HEK293T (cell line): Measurements from ENCODE around the gene SPECC1L.
A peak's percentile ranks its signal among the peaks of the same experiment; 100 is the strongest.

Source experiments
- CTCF ChIA-PET: fragments of 350-600 bp; formaldehyde crosslinking; extraction: SDS; loops from one replicate; lab custom pipeline; 2021; ENCODE audit warnings: antibody characterized with exemption, inconsistent platforms; lab: Yijun Ruan, JAX
- POLR2A ChIA-PET: fragments of 350-600 bp; formaldehyde crosslinking; extraction: SDS; loops from one replicate; lab custom pipeline; 2020; ENCODE audit warnings: antibody characterized with exemption, inconsistent platforms; lab: Yijun Ruan, JAX
- DNase-seq: peaks from one replicate; pipeline ENCODE4 v3.0.0; 2012; ENCODE audit warnings: mixed read lengths; ENCODE audit errors: extremely low spot score
- ARNT ChIP-seq: fragments of 450-650 bp; IDR thresholded peaks from 2 replicates; pipeline ENCODE4 v1.6.1; 2017; ENCODE audit warnings: mild to moderate bottlenecking
- BHLHE40 ChIP-seq: fragments of 450-650 bp; IDR thresholded peaks from 2 replicates; pipeline ENCODE4 v1.6.1; 2016; ENCODE audit warnings: mild to moderate bottlenecking, moderate library complexity, borderline replicate concordance
- CTBP1 ChIP-seq: fragments of 450-650 bp; IDR thresholded peaks from 2 replicates; pipeline ENCODE4 v1.6.1; 2016; ENCODE audit warnings: borderline replicate concordance
- ELF4 ChIP-seq: fragments of 450-650 bp; IDR thresholded peaks from 2 replicates; pipeline ENCODE4 v1.6.1; 2017; ENCODE audit warnings: antibody characterized with exemption
- FOXA1 ChIP-seq: fragments of 450-650 bp; IDR thresholded peaks from 2 replicates; pipeline ENCODE4 v1.6.1; 2016; ENCODE audit warnings: mild to moderate bottlenecking
- FOXK2 ChIP-seq: fragments of 450-650 bp; IDR thresholded peaks from 2 replicates; pipeline ENCODE4 v1.6.1; 2016; ENCODE audit warnings: mild to moderate bottlenecking
- FOXM1 ChIP-seq: fragments of 450-650 bp; IDR thresholded peaks from 2 replicates; pipeline ENCODE4 v1.6.1; 2017; ENCODE audit warnings: mild to moderate bottlenecking, borderline replicate concordance
- HDGF ChIP-seq: fragments of 450-650 bp; IDR thresholded peaks from 2 replicates; pipeline ENCODE4 v1.6.1; 2017; ENCODE audit warnings: antibody characterized with exemption, borderline replicate concordance
- L3MBTL2 ChIP-seq: fragments of 450-650 bp; conservative IDR thresholded peaks from 2 replicates; pipeline ENCODE4 v1.6.1; 2016; ENCODE audit warnings: mild to moderate bottlenecking
- LEF1 ChIP-seq: fragments of 450-650 bp; IDR thresholded peaks from 2 replicates; pipeline ENCODE4 v1.6.1; 2017; ENCODE audit warnings: mild to moderate bottlenecking, borderline replicate concordance
- NFRKB ChIP-seq: fragments of 450-650 bp; IDR thresholded peaks from 2 replicates; pipeline ENCODE4 v1.6.1; 2016; ENCODE audit warnings: mild to moderate bottlenecking, moderate library complexity
- PKNOX1 ChIP-seq: fragments of 450-650 bp; IDR thresholded peaks from 2 replicates; pipeline ENCODE4 v1.6.1; 2016
- SP1 ChIP-seq: fragments of 450-650 bp; IDR thresholded peaks from 2 replicates; pipeline ENCODE4 v1.6.1; 2017
- SUZ12 ChIP-seq: fragments of 450-650 bp; IDR thresholded peaks from 2 replicates; pipeline ENCODE4 v1.6.1; 2016; ENCODE audit warnings: mild to moderate bottlenecking
- TARDBP ChIP-seq: fragments of 450-650 bp; IDR thresholded peaks from 2 replicates; pipeline ENCODE4 v1.6.1; 2016
- ZNF384 ChIP-seq: fragments of 450-650 bp; IDR thresholded peaks from 2 replicates; pipeline ENCODE4 v1.6.1; 2016

Gene SPECC1L

GRCh38 chr22:24390156-24390555 is 119.5 kb downstream of the SPECC1L start:
- DNase-seq = no peak
- ChIA-PET CTCF (no interaction called here), POLR2A (no interaction called here)
- TF ChIP-seq FOXA1 = no peak
- TF ChIP-seq NFRKB = no peak
- TF ChIP-seq PKNOX1 = no peak
- TF ChIP-seq HDGF = no peak
- no peak for TF ChIP-seq ARNT

- TF ChIP-seq BHLHE40 = no peak
- 0 out of 2 replicates have a peak, but pooled peaks have one; percentile 41 for TF ChIP-seq ZNF384
- no peak for TF ChIP-seq SUZ12
- CTCF ChIA-PET = no interaction called here
- DNase-seq = no peak
- POLR2A ChIA-PET = no interaction called here
These were observed 119.9 kb downstream of the SPECC1L start for GRCh38 chr22:24390576-24390975.

GRCh38 chr22:24391836-24392217 is 121.2 kb downstream of the SPECC1L start:
- TF ChIP-seq SP1 = no peak
- TF ChIP-seq BHLHE40 = no peak
- TF ChIP-seq L3MBTL2 = no peak
- no peak for TF ChIP-seq FOXK2
- TF ChIP-seq FOXM1 = no peak
- TF ChIP-seq ARNT = no peak
- TF ChIP-seq NFRKB = no peak
- TF ChIP-seq ZNF384 = no peak
- POLR2A ChIA-PET = interaction anchor here (0.6 kb wide), 1 partner anchor 24 kb away, joined by 3 read pairs; no protein-coding TSS in a partner anchor
- DNase-seq = no peak
- CTCF ChIA-PET = no interaction called here

- ChIA-PET CTCF (no interaction called here), POLR2A (interaction anchor here (0.6 kb wide), 1 partner anchor 25 kb away, joined by 3 read pairs; no protein-coding TSS in a partner anchor)
- DNase-seq = no peak
- TF ChIP-seq NFRKB (no peak), ZNF384 (no peak), ELF4 (no peak), FOXA1 (no peak), FOXM1 (no peak), SP1 (no peak), CTBP1 (0 out of 2 replicates have a peak, but pooled peaks have one; percentile 12), SUZ12 (no peak), L3MBTL2 (no peak)
These were observed 121.7 kb downstream of the SPECC1L start for GRCh38 chr22:24392218-24392931.

- POLR2A ChIA-PET = interaction anchor here (0.9 kb wide), 1 partner anchor 10 kb away, joined by 3 read pairs; no protein-coding TSS in a partner anchor
- TF ChIP-seq ELF4 = no peak
- no peak for TF ChIP-seq HDGF
- no peak for TF ChIP-seq ZNF384
- TF ChIP-seq SUZ12 = no peak
- TF ChIP-seq BHLHE40 = no peak
- TF ChIP-seq L3MBTL2 = no peak
- TF ChIP-seq TARDBP = no peak
- TF ChIP-seq NFRKB = no peak
- TF ChIP-seq ARNT = no peak
- TF ChIP-seq LEF1 = no peak
- TF ChIP-seq SP1 = no peak
- no peak for TF ChIP-seq CTBP1
- TF ChIP-seq FOXM1 = no peak
- TF ChIP-seq FOXK2 = no peak
- TF ChIP-seq PKNOX1 = no peak
- no peak for TF ChIP-seq FOXA1
- DNase-seq = no peak
- CTCF ChIA-PET = no interaction called here
These were observed 122.5 kb downstream of the SPECC1L start for GRCh38 chr22:24393012-24393559.

GRCh38 chr22:24393848-24394247 is 123.2 kb downstream of the SPECC1L start:
- DNase-seq = no peak
- POLR2A ChIA-PET = interaction anchor here (0.9 kb wide), 1 partner anchor 9 kb away, joined by 3 read pairs; no protein-coding TSS in a partner anchor
- CTCF ChIA-PET = no interaction called here
- TF ChIP-seq SUZ12 = no peak
- no peak for TF ChIP-seq L3MBTL2
- TF ChIP-seq TARDBP = no peak
- no peak for TF ChIP-seq FOXK2
- no peak for TF ChIP-seq HDGF
- no peak for TF ChIP-seq SP1
- TF ChIP-seq CTBP1 = no peak
- TF ChIP-seq BHLHE40 = no peak
- no peak for TF ChIP-seq ELF4
- no peak for TF ChIP-seq FOXA1
- TF ChIP-seq ZNF384 = no peak
- no peak for TF ChIP-seq PKNOX1
- no peak for TF ChIP-seq ARNT
- no peak for TF ChIP-seq NFRKB
- TF ChIP-seq LEF1 = no peak
- no peak for TF ChIP-seq FOXM1

GRCh38 chr22:24394254-24394653 is 123.6 kb downstream of the SPECC1L start:
- ChIA-PET CTCF (no interaction called here), POLR2A (no interaction called here)
- TF ChIP-seq L3MBTL2 = no peak
- no peak for TF ChIP-seq BHLHE40
- no peak for TF ChIP-seq CTBP1
- TF ChIP-seq ELF4 = no peak
- TF ChIP-seq SUZ12 = no peak
- TF ChIP-seq LEF1 = no peak
- DNase-seq = no peak
